Left ventricle myocardium superior (tissue), 1 donor: ENCODE data around the gene SPOCK2. TPM values are rescaled to one million over a fixed set of nuclear protein-coding genes. Genes with fewer than 3 reads are reported as not detected.
A peak's percentile ranks its signal among the peaks of the same experiment; 100 is the strongest.

Experiments used
- ATAC-seq: fragments of 200-7000 bp; cut with Tn5 transposase; one replicate; pipeline ENCODE4 v1.9.1; 2020; ENCODE audit warnings: mild to moderate bottlenecking, moderate library complexity
- DNase-seq: peaks from one replicate; pipeline ENCODE4 v3.0.0-alpha.2; 2020
- intact Hi-C: fragments of 100-400 bp; cut with micrococcal nuclease; formaldehyde crosslinking; loops from one replicate; pipeline ENCODE4 v1.11.0; 2022
- total RNA-seq: library from RNA; stranded (reverse); fragmentation: NEBNext Ultra II Directional; extraction: Animal tissue kit (Norgen Biotek cat#: 25700); gene quantifications from one replicate; pipeline ENCODE4 v1.2.1, GENCODE V29; 2021
- donor health status: DM: no; HTN: yes; CAD: no; lungs with severe emphysema.

The SPOCK2 gene
- total RNA-seq, 1 donor from 2014 or later: 12.7 TPM

- intact Hi-C loops: no loop called here
These were observed 25.3 kb downstream of the SPOCK2 start for GRCh38 chr10:72062832-72063702.

GRCh38 chr10:72062382-72062781 lies 26.0 kb downstream of the SPOCK2 start:
- DNase-seq (no peak), ATAC-seq (no peak)
- intact Hi-C loops: no loop called here

More at GRCh38 chr10:72062832-72063702, 25.3 kb downstream of the SPOCK2 start:
- DNase-seq: no peak
- ATAC-seq: no peak

GRCh38 chr10:72061930-72062329 lies 26.4 kb downstream of the SPOCK2 start:
- DNase-seq: no peak
- no peak for ATAC-seq
- intact Hi-C loops: no loop called here

- intact Hi-C loops: no loop called here
- no peak for ATAC-seq
These were observed 26.9 kb downstream of the SPOCK2 start for GRCh38 chr10:72061491-72061890.

GRCh38 chr10:72059843-72060822 lies 28.2 kb downstream of the SPOCK2 start:
- intact Hi-C loops: no loop called here
- ATAC-seq (no peak), DNase-seq (no peak)

More at GRCh38 chr10:72061491-72061890, 26.9 kb downstream of the SPOCK2 start:
- no peak for DNase-seq

GRCh38 chr10:72058989-72059842 lies 29.1 kb downstream of the SPOCK2 start:
- no peak for DNase-seq
- no peak for ATAC-seq
- intact Hi-C loops: no loop called here

DNA sequence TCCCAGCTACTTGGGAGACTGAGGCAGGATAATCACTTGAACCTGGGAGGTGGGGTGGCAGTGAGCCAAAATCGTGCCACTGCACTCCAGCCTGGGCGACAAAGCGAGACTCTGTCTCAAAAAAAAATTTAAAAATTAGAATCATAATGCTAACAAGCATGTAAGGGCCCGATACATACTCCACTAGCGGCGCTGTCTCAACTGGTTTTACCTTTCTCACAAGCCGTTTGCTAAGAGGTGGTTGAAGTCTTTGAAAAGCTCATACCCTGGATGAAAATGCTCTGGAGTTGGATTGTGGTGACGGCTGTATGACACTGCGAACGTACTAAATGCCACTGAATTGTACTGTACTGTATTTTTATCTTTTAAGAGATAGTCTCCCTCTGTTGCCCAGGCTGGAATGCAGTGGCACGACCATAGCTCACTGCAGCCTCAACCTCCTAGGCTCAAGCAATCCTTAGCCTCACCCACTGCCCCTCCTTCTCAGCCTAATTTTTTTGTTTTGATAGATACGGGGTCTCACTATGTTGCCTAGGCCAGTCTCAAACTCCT lies 29.9 kb downstream of the SPOCK2 start:
- DNase-seq (no peak), ATAC-seq (peak; percentile 63)
- intact Hi-C loops: no loop called here

GRCh38 chr10:72056932-72057751 lies 31.2 kb downstream of the SPOCK2 start:
- intact Hi-C loops: no loop called here
- no peak for DNase-seq
- ATAC-seq: peak; percentile 26

DNA sequence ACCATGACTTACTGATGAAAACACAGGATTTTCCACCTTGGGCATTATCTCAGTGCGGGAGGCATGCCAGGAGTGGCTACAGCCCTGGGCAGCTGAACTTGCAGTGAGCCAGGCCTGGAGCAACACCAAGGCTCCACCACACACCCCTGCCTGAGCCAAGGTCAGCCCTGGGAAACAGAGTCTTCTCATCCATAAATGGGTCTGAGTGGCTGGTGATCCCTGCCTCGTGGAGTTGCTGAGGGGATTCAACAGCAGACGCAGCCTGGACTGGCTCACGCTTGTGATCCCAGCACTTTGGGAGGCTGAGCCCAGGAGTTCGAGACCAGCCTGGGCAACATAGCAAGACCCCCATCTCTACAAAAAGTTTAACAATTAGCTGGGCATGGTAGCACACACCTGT lies 32.2 kb downstream of the SPOCK2 start:
- DNase-seq (peak; percentile 67), ATAC-seq (peak; percentile 69)
- intact Hi-C loops: no loop called here

DNA sequence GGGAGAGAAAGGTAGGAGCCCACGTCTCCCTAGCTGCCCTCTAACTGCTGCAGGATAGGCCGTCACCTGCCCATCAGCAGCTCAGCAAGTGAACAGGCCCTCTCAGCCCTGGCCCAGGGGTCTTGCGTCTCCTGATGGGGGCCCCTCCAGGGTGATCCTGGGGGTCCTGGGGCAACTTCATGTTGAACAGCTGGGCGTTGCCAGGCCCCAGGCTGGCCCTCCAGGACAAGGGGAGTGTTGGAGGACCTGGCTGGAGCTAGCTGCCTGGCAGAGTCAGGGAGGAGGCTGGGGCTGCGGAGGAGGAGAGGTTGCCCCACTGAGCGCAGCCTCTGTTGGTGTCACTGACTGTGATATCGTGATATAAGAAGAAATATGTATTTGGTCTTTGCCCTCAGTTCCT lies 34.7 kb downstream of the SPOCK2 start:
- DNase-seq: no peak
- no peak for ATAC-seq
- intact Hi-C loops: no loop called here

- no peak for DNase-seq
- intact Hi-C loops: no loop called here
- peak; percentile 37 for ATAC-seq
These were observed 37.5 kb downstream of the SPOCK2 start for GRCh38 chr10:72050873-72051272.

GRCh38 chr10:72049969-72050781 lies 38.2 kb downstream of the SPOCK2 start:
- intact Hi-C loops: no loop called here
- DNase-seq: no peak
- ATAC-seq: no peak

- intact Hi-C loops: no loop called here
- DNase-seq (no peak), ATAC-seq (no peak)
These were observed 38.9 kb downstream of the SPOCK2 start for GRCh38 chr10:72049472-72049871.

GRCh38 chr10:72048450-72049124 lies 39.8 kb downstream of the SPOCK2 start:
- intact Hi-C loops: no loop called here
- peak; percentile 91 for DNase-seq
- peak; percentile 83 for ATAC-seq

DNA sequence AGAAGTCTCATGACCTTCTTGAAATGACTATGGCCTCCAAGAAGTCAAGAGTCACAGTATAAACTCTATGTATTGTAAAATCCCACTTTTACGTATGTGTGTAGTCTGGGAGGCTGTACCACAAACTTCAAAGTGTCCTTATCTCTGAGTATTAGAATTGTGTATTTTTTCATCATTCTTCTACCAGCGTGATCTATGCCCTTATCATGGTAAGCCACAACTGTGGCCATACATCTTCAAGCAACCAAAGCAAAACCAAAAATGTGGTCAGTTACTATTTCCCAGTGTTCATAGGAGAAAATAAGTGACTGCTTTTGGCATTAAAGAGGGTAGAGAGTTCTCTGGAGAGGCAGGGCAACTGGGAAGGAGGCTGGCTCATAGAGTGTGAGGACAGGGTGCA lies 42.8 kb downstream of the SPOCK2 start:
- intact Hi-C loops: loop anchor here (2.0 kb wide), 1 partner anchor 87 kb away; no protein-coding TSS in a partner anchor
- DNase-seq (no peak), ATAC-seq (no peak)

DNA sequence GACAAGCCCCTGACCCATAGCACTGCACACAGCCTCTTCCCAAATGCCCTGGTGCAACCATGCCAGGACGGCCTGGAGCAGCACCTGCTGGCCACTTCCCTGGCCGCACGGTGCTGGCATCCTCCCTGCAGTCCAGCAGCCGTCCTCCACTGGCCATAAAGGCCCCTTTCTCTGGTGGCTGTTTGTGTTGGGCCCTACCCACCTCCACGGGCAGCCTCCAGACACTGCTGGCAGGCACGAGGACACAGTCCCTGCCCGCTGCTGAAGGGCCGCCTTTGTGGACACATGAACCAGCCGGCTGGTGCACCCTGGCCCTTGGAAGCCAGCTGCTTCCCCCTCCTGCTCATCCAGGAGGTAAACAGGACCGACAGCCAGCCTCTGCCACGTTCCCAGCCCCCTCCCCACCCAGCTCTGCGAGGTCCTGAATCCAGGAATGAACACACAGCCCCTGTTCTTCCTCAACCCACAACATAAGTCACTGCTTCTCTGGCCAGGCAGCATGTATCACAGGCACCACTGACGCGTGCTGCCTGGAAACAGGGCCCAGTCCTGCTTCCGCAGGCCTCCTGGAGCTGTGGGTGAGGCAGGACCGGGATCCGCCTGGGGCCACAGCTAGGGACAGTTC lies 43.8 kb downstream of the SPOCK2 start:
- peak; percentile 84 for ATAC-seq
- intact Hi-C loops: loop anchor here (2.0 kb wide), 1 partner anchor 86 kb away; no protein-coding TSS in a partner anchor
- DNase-seq: peak; percentile 72
